Liver (tissue), 9 donors: ENCODE measurements around the gene NXPH4. TPM values are rescaled to one million over a fixed set of nuclear protein-coding genes. Genes with fewer than 3 reads are reported as not detected.

Experiments used
- DNase-seq: peaks from one replicate; pipeline ENCODE4 v3.0.0-alpha.2; 2017; ENCODE audit warnings: low spot score
- H3K27ac ChIP-seq, 2 donors: one replicate each; pipeline ENCODE4 v1.7.0; 2013; ENCODE audit warnings: inconsistent platforms in 2 of 2, low read length in 2 of 2, control low read depth in 1 of 2, low read depth in 1 of 2, mild to moderate bottlenecking in 1 of 2
- H3K27me3 ChIP-seq, 4 donors: one replicate each; pipeline versions ENCODE4 v1.6.1 to v1.7.0; 2013; ENCODE audit warnings: low read length in 3 of 4, inconsistent platforms in 1 of 4, mild to moderate bottlenecking in 1 of 4, moderate library complexity in 1 of 4; ENCODE audit not compliant: control insufficient read depth in 4 of 4, insufficient read depth in 4 of 4
- H3K36me3 ChIP-seq, 4 donors: one replicate each; pipeline versions ENCODE4 v1.6.1 to v1.7.0; 2013; ENCODE audit warnings: low read length in 3 of 4, mild to moderate bottlenecking in 3 of 4, low read depth in 1 of 4, moderate library complexity in 1 of 4; ENCODE audit not compliant: control insufficient read depth in 4 of 4, insufficient read depth in 3 of 4
- H3K4me1 ChIP-seq, 4 donors: one replicate each; pipeline versions ENCODE4 v1.6.1 to v1.7.0; 2013; ENCODE audit warnings: low read length in 3 of 4, mild to moderate bottlenecking in 3 of 4, moderate library complexity in 1 of 4; ENCODE audit not compliant: control insufficient read depth in 4 of 4, insufficient read depth in 4 of 4
- H3K4me3 ChIP-seq, 3 donors: one replicate each; pipeline versions ENCODE4 v1.6.1 to v1.7.0; 2013; ENCODE audit warnings: low read length in 3 of 3, control low read depth in 1 of 3, low read depth in 1 of 3, mild to moderate bottlenecking in 1 of 3
- H3K9ac ChIP-seq, 2 donors: one replicate each; pipeline ENCODE4 v1.7.0; 2013; ENCODE audit warnings: low read length in 2 of 2, mild to moderate bottlenecking in 2 of 2, moderate library complexity in 2 of 2, control low read depth in 1 of 2, low read depth in 1 of 2
- H3K9me3 ChIP-seq, 4 donors: one replicate each; pipeline versions ENCODE4 v1.6.1 to v1.7.0; 2013; ENCODE audit warnings: low read length in 3 of 4; ENCODE audit not compliant: control insufficient read depth in 4 of 4
- ATF3 ChIP-seq: IDR thresholded peaks from 2 replicates; pipeline ENCODE4 v1.6.1; 2016; ENCODE audit warnings: antibody characterized with exemption
- CTCF ChIP-seq: fragments of 150-350 bp; IDR thresholded peaks from 2 replicates; pipeline ENCODE4 v1.5.1; 2017; ENCODE audit warnings: improper control_type of control experiment, low read depth, low read length; ENCODE audit not compliant: missing input control
- EGR1 ChIP-seq, 2 donors: IDR thresholded peaks; 2 replicates each; pipeline ENCODE4 v1.6.1; 2016 to 2018; ENCODE audit warnings: antibody characterized with exemption in 2 of 2, low read depth in 2 of 2
- FOXA1 ChIP-seq: IDR thresholded peaks from 2 replicates; pipeline ENCODE4 v1.6.1; 2016; ENCODE audit warnings: antibody characterized with exemption
- FOXA2 ChIP-seq: IDR thresholded peaks from 2 replicates; pipeline ENCODE4 v1.6.1; 2016; ENCODE audit warnings: antibody characterized with exemption
- GABPA ChIP-seq, 2 donors: IDR thresholded peaks in 1 of 2; conservative IDR thresholded peaks in 1 of 2; 2 replicates each; pipeline ENCODE4 v1.6.1; 2016; ENCODE audit warnings: antibody characterized with exemption in 2 of 2, mild to moderate bottlenecking in 1 of 2, moderate library complexity in 1 of 2
- HNF4G ChIP-seq: IDR thresholded peaks from 2 replicates; pipeline ENCODE4 v1.6.1; 2016; ENCODE audit warnings: antibody characterized with exemption
- JUND ChIP-seq, 2 donors: IDR thresholded peaks; 2 replicates each; pipeline ENCODE4 v1.6.1; 2016; ENCODE audit warnings: antibody characterized with exemption in 2 of 2
- RAD21 ChIP-seq, 2 donors: IDR thresholded peaks; 2 replicates each; pipeline ENCODE4 v1.6.1; 2016; ENCODE audit warnings: antibody characterized with exemption in 2 of 2, mild to moderate bottlenecking in 2 of 2
- REST ChIP-seq: IDR thresholded peaks from 2 replicates; pipeline ENCODE4 v1.6.1; 2016; ENCODE audit warnings: antibody characterized with exemption, mild to moderate bottlenecking
- RXRA ChIP-seq, 2 donors: IDR thresholded peaks; 2 replicates each; pipeline ENCODE4 v1.6.1; 2017 to 2018; ENCODE audit warnings: antibody characterized with exemption in 2 of 2, mild to moderate bottlenecking in 1 of 2
- SP1 ChIP-seq: IDR thresholded peaks from 2 replicates; pipeline ENCODE4 v1.6.1; 2018; ENCODE audit warnings: antibody characterized with exemption, mild to moderate bottlenecking
- TAF1 ChIP-seq: conservative IDR thresholded peaks from 2 replicates; pipeline ENCODE4 v1.6.1; 2016; ENCODE audit warnings: antibody characterized with exemption, mild to moderate bottlenecking
- YY1 ChIP-seq: IDR thresholded peaks from 2 replicates; pipeline ENCODE4 v1.6.1; 2016; ENCODE audit warnings: antibody characterized with exemption, mild to moderate bottlenecking
- ZBTB33 ChIP-seq: IDR thresholded peaks from 2 replicates; pipeline ENCODE4 v1.6.1; 2016; ENCODE audit warnings: antibody characterized with exemption
- whole genome bisulfite sequencing: extraction: QIAGEN DNeasy Blood & Tissue Kit; methylation state at CpG from one replicate; pipeline ENCODE4 v1.1.7; 2013; 5-methylcytosine and 5-hydroxymethylcytosine counted together
- polyA plus RNA-seq, 2 donors: library from polyadenylated mRNA; stranded (reverse) in 1 of 2; unstranded in 1 of 2; fragments of 200-250 nt in 1 of 2; fragments of >200 nt in 1 of 2; fragmentation: Nextera tagmentation in 1 of 2; extraction: Ambion mirVana in 1 of 2; gene quantifications; one replicate each; pipeline versions ENCODE4 v1.2.1 to v1.2.3, GENCODE V29; 2013 to 2015
- total RNA-seq, 2 donors: library from RNA; depleted of rRNA; stranded (reverse); fragments of >200 nt; gene quantifications; one replicate each; pipeline ENCODE4 v1.2.3, GENCODE V29; 2014
- TF ChIP-seq, protein P1 (sequence below): IDR thresholded peaks from 2 replicates; pipeline ENCODE4 v1.6.1; 2016; ENCODE audit warnings: antibody characterized with exemption
- donor health status: healthy.
- donor health status: healthy.
- donor health status: healthy.
- donor health status: healthy.
- donor health status: healthy.

Gene NXPH4
- total and polyA plus RNA-seq, 4 donors: 0.15 TPM; not detected in 3

- TF ChIP-seq CTCF (no peak), YY1 (no peak), EGR1 (IDR thresholded peaks at IDR 0.05; ENCODE audit: low read depth in 2 of 2) (no peak), ATF3 (no peak), TAF1 (no peak), FOXA2 (no peak), JUND (IDR thresholded peaks at IDR 0.05) (no peak), FOXA1 (no peak), RAD21 (IDR thresholded peaks at IDR 0.05) (no peak), HNF4G (no peak), GABPA (IDR thresholded peaks at IDR 0.05 in 1 of 2, conservative IDR thresholded peaks at IDR 0.05 in 1 of 2) (no peak), SP1 (no peak)
- TF ChIP-seq, protein P1, sequence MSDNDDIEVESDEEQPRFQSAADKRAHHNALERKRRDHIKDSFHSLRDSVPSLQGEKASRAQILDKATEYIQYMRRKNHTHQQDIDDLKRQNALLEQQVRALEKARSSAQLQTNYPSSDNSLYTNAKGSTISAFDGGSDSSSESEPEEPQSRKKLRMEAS: no peak
Observed at GRCh38 chr12:57221169-57221917, 4.7 kb downstream of the NXPH4 start (continued).

- H3K4me1 ChIP-seq: peaks cover under 1 to 8% (median 4%) of the 10 kb centered on the region in 4 donors
- no peaks in the 10 kb centered on the region for H3K36me3 ChIP-seq
- H3K27ac ChIP-seq: no peak overlapping the region
- peaks cover 0 to 22% (median 15%) of the 10 kb centered on the region in 4 donors for H3K27me3 ChIP-seq
- H3K9me3 ChIP-seq: no peaks in the 10 kb centered on the region
- H3K9ac ChIP-seq: no peak overlapping the region
- 29% methylated on average over 13 of the region's 13 CpGs for WGBS
- DNase-seq: no peak
- no peak for TF ChIP-seq FOXA2
- TF ChIP-seq YY1: no peak
- no peak for TF ChIP-seq RAD21 (IDR thresholded peaks at IDR 0.05)
- no peak for TF ChIP-seq RXRA (IDR thresholded peaks at IDR 0.05)
- TF ChIP-seq ATF3: no peak
- TF ChIP-seq REST: no peak
- TF ChIP-seq TAF1: no peak
- no peak for TF ChIP-seq FOXA1
- TF ChIP-seq CTCF: no peak
- TF ChIP-seq, protein P1: no peak
- TF ChIP-seq HNF4G: no peak
- TF ChIP-seq EGR1 (IDR thresholded peaks at IDR 0.05; ENCODE audit: low read depth in 2 of 2): no peak
- no peak for TF ChIP-seq JUND (IDR thresholded peaks at IDR 0.05)
- no peak for TF ChIP-seq ZBTB33
- H3K4me3 ChIP-seq: no peak overlapping the region
Observed at GRCh38 chr12:57222286-57223190, 5.9 kb downstream of the NXPH4 start.
